Measurements from ENCODE around the gene INF2. TPM values are rescaled to one million over a fixed set of nuclear protein-coding genes. Genes with fewer than 3 reads are reported as not detected.

INF2 gene
- total RNA-seq, 1 donor = 49.2 TPM

DNA sequence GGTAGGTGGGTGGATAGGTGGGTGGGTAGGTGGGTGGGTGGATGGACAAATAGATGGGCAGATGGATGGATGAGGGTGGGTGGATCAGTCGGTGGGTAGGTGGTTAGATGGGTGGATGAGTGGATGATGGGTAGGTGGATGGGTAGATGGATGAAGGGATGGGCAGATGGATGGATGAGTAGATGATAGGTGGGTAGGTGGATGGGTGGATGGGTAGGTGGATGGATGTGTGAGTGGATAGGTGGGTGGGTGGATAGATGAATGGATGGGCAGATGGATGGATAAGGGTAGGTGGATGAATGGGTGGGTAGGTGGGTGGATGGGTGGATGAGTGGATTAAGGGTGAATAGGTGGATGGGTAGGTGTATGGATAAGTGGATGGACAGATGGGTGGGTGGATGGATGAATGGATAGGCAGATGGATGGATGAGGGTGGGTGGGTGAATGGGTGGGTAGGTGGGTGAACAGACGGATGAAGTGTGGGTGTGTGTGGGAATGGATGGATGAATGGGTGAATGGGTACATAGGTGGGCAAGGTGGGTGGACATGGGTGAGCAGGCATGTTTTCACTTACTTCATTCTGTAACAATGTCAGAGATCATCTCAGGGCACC, 3.3 kb upstream of the INF2 start:
- no peaks in the 10 kb centered on the region for H3K27me3 ChIP-seq (ENCODE audit: insufficient read depth, low read length)
- no peak overlapping the region for H3K27ac ChIP-seq (ENCODE audit: low read depth, low read length)
- H2AFZ ChIP-seq (ENCODE audit: low read length) = no peak overlapping the region
- H3K36me3 ChIP-seq (ENCODE audit: insufficient read depth, low read length) = no peaks in the 10 kb centered on the region
- DNase-seq (ENCODE audit: insufficient read length, low spot score, missing footprints) = peak; percentile 37
- H3K9me3 ChIP-seq (ENCODE audit: low read depth, low read length) = no peaks in the 10 kb centered on the region
- H3K79me2 ChIP-seq (ENCODE audit: insufficient read depth, low read length) = peaks cover 19% of the 10 kb centered on the region
- H3K4me2 ChIP-seq (ENCODE audit: insufficient read depth, low read length) = no peak overlapping the region
- TF ChIP-seq, protein P1, sequence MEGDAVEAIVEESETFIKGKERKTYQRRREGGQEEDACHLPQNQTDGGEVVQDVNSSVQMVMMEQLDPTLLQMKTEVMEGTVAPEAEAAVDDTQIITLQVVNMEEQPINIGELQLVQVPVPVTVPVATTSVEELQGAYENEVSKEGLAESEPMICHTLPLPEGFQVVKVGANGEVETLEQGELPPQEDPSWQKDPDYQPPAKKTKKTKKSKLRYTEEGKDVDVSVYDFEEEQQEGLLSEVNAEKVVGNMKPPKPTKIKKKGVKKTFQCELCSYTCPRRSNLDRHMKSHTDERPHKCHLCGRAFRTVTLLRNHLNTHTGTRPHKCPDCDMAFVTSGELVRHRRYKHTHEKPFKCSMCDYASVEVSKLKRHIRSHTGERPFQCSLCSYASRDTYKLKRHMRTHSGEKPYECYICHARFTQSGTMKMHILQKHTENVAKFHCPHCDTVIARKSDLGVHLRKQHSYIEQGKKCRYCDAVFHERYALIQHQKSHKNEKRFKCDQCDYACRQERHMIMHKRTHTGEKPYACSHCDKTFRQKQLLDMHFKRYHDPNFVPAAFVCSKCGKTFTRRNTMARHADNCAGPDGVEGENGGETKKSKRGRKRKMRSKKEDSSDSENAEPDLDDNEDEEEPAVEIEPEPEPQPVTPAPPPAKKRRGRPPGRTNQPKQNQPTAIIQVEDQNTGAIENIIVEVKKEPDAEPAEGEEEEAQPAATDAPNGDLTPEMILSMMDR (IDR thresholded peaks at IDR 0.05; ENCODE audit: extremely low read depth, low read depth, low read length) = no peak
- H3K4me3 ChIP-seq (ENCODE audit: insufficient read depth, low read length) = no peak overlapping the region
- H3K4me1 ChIP-seq (ENCODE audit: insufficient read depth, low read length) = peaks cover 27% of the 10 kb centered on the region
- peaks cover 10% of the 10 kb centered on the region for H4K20me1 ChIP-seq (ENCODE audit: insufficient read depth, low read length)

DNA sequence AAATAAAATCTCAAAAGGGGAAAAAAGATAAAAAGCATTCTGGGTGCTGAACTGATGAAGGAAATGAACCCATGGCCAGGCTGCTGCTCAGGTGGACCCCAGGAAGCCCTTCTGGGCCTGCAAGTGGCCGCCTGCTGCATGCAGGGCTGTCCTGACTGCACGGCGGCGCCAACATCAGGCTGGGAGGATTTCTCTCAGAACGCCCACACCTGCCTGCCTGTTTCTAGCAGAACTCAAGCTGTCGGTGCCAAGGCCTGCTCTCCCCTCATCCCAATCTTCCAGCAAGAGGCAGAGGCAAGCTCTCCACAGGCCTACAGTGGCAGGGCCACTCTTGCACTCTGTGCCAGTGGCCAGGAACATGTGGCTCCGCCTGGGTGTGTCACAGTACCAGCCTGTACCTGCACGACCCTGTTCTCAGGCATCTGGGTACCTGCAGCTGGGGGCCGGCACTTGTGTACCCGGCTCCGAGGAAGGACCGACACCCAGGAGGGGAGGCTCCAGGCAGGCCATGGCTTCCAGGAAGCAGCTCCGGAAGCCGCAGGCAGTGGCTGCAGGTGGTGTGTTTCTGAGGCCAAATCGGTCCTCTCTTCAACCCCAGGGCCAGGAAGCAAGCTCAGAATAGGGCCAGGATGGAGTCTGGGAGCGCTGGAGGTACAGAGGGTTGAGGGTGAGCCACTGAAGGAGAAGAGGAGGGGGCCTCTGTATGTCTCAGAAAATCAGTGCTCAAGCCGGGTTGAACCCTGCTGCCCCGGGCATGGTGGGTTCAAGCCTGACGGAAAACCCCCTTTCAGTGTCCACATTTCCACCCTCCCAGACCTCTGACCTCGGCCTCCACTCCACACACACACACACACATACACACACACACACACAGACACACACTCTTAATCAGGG, 2.5 kb upstream of the INF2 start:
- Histone ChIP-seq H3K4me2 (ENCODE audit: insufficient read depth, low read length) (no peak overlapping the region), H3K36me3 (ENCODE audit: insufficient read depth, low read length) (no peaks in the 10 kb centered on the region), H4K20me1 (ENCODE audit: insufficient read depth, low read length) (peaks cover 17% of the 10 kb centered on the region), H3K79me2 (ENCODE audit: insufficient read depth, low read length) (peaks cover 27% of the 10 kb centered on the region), H2AFZ (ENCODE audit: low read length) (no peak overlapping the region), H3K27me3 (ENCODE audit: insufficient read depth, low read length) (no peaks in the 10 kb centered on the region), H3K27ac (ENCODE audit: low read depth, low read length) (no peak overlapping the region), H3K4me3 (ENCODE audit: insufficient read depth, low read length) (no peak overlapping the region), H3K4me1 (ENCODE audit: insufficient read depth, low read length) (peaks cover 24% of the 10 kb centered on the region), H3K9me3 (ENCODE audit: low read depth, low read length) (no peaks in the 10 kb centered on the region)
- peak; percentile 70 for DNase-seq (ENCODE audit: insufficient read length, low spot score, missing footprints)
- TF ChIP-seq, protein P1 (IDR thresholded peaks at IDR 0.05; ENCODE audit: extremely low read depth, low read depth, low read length) = no peak

DNA sequence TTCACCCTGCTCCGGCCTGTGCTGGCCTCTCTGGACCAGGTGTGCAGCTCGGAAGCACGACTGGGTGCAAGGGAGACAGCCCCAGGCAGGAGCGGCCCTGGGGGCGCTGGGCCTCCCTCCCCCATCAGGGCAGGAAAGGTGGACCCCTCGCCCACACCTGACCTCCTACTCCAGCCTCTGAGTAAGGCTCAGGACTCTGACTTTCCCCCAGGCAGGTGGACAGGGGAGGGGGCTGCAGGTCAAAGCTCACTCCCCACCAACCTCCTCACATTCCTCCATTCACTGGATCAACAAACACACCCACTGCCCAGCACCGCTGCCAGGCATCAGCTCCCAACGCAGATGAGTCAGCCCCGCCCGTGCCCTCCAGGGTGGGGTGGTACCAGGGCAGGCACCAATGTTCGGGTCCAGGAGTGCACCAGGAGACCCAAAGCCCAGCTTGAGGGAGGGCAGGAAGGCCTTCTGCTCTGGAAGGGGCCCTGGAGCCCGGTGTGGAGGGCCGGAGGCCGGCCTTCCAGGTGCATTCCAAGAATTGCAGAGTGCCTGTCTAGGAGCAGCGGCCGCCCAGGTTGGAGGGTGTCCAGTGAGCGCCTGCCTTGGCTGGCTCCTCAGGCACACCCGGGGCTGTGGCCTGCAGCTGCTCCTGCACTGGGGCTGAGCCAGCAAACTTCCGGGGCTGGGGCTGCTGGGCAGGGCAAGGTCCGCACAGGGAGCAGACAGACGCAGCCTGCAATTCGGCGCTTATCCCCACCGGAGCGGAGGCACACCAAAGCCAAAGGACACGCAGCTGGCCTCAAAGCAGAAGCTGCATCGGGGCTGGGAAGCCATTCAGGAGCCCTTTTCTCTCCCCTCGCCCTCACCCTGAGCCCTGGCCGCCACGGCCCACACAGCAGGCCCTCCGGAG, 1.6 kb upstream of the INF2 start:
- no peak overlapping the region for H3K27ac ChIP-seq (ENCODE audit: low read depth, low read length)

More for the DNA sequence above, 1.6 kb upstream of the INF2 start:
- Histone ChIP-seq H3K79me2 (ENCODE audit: insufficient read depth, low read length) (peaks cover 34% of the 10 kb centered on the region), H2AFZ (ENCODE audit: low read length) (no peak overlapping the region), H4K20me1 (ENCODE audit: insufficient read depth, low read length) (peaks cover 27% of the 10 kb centered on the region), H3K27me3 (ENCODE audit: insufficient read depth, low read length) (no peaks in the 10 kb centered on the region), H3K4me1 (ENCODE audit: insufficient read depth, low read length) (peaks cover 18% of the 10 kb centered on the region), H3K36me3 (ENCODE audit: insufficient read depth, low read length) (no peaks in the 10 kb centered on the region), H3K4me2 (ENCODE audit: insufficient read depth, low read length) (no peak overlapping the region), H3K4me3 (ENCODE audit: insufficient read depth, low read length) (no peak overlapping the region), H3K9me3 (ENCODE audit: low read depth, low read length) (no peaks in the 10 kb centered on the region)
- peak; percentile 97 for DNase-seq (ENCODE audit: insufficient read length, low spot score, missing footprints)
- TF ChIP-seq, protein P1 (IDR thresholded peaks at IDR 0.05; ENCODE audit: extremely low read depth, low read depth, low read length) = no peak

Measured in osteoblast (primary cell).